ENCODE measurements around the gene PDXDC1.
"Not testable (repeated sequence)": the region's sequence is repeated elsewhere in the genome, so short reads cannot be mapped to it uniquely, and the experiment has no call there.

PDXDC1 gene

DNA sequence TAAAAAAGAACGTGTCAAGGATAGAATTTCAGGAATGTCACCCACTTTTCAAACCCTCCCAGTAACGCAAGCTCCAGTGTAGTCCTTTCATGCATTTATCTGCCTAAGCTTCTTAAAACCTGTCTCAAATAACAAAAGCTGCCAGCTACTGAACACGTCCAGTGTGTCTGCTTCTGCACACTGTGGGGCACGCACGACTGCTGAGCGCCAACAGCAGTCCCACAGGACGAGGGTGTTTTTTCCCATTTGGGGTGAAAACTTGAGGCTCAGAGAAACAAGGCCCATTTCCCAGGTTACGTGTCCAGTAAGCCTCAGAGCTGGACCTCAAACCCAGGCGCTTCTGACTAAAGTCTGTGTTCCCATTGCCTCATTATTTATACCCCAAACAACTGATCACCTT lies 63.9 kb downstream of the PDXDC1 start:
- no peak for DNase-seq (ENCODE audit: low read depth)

DNA sequence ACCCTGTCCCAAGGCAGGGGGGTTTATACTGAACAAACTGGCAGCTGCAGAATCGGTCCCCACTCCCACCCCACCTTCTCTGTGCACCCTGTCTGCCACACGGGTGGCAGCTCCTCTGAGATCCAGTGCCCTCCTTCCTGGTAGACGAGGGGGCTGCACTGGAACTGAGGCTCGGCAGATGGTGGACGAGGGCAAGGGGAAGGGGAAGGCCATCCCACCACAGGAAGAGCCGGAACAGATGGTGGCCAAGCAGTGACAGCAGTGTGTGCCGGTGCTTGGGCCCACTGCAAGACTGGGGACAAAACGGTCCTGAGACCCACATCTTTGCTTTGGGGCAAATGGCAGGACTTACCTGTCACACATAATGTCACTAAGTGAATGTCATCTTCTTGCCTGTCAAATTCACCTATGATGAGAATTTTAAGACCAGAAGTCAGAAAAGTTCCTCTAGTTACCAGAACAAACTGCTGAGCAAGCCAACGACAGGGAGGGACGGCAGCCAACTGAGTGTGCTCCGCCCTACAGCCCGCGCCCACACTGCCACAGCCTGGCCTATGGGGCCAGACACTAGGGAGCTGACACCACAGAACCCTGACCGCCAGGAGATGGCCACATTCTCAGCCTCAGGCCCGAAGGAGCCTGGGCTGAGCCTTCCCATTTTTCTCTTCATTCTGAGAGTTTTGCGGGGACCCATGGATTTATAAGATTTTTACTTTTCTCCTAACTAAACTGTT lies 66.6 kb downstream of the PDXDC1 start:
- DNase-seq (ENCODE audit: low read depth): peak; percentile 63

DNA sequence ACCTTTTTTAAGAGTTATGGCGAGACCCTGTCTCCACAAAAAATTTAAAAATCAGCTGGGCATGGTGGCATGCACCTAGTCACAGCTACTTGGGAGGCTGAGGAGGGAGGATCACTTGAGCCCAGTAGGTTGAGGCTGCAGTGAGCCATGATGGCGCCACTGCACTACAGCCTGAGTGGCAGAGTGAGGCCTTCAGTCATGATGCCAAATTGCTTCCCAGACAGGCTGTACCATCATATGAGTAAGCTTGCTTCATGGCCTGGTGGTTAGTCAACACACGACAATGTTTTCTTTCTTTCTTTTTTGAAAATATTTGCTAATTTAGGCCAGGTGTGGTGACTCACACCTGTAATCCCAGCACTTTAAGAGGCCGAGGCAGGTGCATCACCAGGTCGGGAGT lies 68.5 kb downstream of the PDXDC1 start:
- DNase-seq (ENCODE audit: low read depth): no peak

DNA sequence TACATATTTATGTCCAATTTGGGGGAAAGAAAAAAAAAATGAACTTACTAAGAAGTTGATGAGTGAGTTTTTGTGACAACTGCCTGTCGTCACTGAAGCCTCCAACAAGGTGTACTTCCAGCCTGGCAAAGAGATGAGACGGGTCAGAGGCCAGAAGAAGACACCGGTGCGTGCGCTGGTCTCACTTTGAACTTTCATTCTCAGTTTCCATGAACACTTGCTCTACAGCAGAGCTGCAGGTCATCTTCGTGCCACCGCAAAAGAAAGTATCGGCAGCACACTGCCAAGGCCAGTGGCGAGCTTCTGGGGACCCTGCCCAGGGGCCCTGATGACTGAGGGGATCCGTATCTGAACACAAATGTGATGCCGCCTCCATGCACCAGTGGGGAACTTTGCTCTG lies 69.5 kb downstream of the PDXDC1 start:
- DNase-seq (ENCODE audit: low read depth): no peak

DNA sequence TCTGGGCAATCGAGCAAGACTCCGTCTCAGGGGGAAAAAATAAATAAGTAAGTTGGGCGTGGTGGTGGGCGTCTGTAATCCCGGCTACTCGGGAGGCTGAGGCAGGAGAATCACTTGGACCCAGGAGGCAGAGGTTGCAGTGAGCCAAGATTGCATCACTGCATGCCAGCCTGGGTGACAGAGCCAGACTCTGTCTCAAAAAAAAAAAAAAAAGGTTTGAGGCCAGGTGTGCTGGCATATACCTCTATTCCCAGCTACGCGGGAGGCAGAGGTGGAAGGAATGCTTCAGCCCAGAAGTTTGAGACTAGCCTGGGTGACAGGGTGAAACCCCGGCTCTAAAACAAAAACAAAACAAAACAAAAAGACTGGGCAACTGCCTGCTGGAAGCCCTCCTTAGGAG lies 70.4 kb downstream of the PDXDC1 start:
- DNase-seq (ENCODE audit: low read depth): not testable (repeated sequence)

DNA sequence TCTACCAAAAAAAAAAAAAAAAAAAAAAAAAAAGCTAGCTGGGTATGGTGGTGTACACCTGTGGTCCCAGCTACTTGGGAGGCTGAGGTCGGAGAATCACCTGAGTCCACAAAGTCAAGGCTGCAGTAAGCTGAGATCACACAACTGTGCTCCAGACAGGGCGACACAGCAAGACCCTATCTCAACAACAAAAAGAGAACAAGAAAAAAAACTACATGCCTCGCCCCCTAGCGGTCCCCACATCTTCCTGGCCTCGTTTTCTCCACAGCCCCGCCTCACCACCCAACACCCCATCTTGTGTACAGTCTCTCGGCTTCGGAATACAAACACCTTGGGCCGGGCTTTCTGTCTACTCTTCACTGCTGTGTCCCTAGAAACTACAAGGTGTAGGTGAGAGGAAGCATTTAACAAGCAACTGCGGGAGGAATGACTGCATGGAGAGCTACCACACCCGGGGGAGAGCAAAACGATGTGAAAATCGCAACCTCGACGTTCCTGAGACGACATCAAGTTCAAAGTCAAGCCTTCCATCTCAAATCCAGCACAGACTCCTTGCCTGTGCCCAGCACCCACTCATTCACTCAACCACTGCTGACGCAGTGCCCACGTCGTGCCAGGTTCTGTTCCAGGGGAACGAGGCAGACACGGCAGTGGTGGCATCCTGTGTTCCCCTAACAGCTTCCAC lies 72.0 kb downstream of the PDXDC1 start:
- no peak for DNase-seq (ENCODE audit: low read depth)

DNA sequence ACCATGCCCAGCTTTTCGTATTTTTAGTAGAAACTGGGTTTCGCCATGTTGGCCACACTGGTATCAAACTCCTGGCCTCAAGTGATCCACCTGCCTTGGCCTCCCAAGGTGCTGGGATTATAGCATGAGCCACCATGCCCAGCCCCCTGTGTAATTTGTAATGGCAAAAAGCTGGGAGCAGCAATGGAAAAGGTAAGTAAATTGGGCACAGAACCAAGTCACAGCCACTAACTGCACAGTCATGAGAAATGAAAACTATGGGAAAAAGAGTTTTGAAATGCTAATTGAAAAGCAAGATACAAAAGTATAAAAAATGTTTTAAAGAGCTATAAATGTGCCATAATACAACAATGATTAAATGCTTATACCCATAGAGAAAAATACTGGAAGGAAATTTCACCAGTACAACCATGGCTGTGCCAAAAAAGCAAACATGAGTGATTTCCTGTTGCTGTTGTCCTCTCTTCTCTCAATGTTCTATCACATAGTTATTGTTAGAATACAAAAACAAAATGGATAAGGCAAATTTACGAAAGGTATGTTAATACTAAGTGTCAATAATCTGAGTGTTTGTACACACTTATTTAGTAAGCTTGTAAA lies 74.9 kb downstream of the PDXDC1 start:
- no peak for DNase-seq (ENCODE audit: low read depth)

DNA sequence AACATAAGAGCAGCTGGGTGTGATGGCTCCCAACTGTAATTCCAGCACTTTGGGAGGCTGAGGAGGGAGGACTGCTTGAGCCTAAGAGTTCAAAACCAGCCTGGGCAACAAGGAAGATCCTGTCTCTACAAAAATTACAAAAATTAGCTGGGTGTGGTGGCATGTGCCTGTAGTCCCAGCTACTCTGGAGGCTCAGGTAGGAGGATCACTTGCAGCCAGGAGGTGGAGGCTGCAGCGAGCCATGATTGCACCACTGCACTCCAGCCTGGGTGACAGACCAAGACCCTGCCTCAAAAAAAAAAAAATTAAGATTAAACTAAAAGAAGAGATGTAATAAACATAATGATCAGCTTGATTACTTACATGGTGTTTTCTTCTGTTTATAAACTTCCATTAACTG lies 75.6 kb downstream of the PDXDC1 start:
- not testable (repeated sequence) for DNase-seq (ENCODE audit: low read depth)

DNA sequence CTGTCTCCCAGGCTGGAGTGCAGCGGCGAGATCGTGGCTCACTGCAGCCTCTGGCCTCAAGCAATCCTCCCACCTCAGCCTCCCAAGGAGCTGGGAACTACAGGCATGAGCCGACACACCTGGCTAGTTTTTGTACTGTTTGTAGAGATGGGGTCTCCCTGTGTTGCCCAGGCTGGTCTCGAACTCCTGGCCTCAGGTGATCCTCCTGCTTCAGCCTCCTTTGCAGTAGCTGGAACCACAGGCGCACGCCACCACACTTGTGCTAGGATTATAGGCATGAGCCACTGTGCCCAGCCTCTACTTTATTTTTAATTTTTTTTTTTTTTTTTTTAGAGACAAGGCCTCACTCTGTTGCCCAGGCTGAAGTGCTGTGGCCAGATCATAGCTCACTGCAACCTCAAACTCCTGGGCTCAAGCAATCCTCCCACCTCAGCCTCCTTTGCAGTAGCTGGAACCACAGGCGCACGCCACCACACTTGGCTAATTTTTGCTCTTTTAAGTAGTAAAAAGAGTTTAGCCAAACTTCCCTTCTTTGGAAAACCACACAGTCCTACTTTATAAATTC lies 76.6 kb downstream of the PDXDC1 start:
- no peak for DNase-seq (ENCODE audit: low read depth)

DNA sequence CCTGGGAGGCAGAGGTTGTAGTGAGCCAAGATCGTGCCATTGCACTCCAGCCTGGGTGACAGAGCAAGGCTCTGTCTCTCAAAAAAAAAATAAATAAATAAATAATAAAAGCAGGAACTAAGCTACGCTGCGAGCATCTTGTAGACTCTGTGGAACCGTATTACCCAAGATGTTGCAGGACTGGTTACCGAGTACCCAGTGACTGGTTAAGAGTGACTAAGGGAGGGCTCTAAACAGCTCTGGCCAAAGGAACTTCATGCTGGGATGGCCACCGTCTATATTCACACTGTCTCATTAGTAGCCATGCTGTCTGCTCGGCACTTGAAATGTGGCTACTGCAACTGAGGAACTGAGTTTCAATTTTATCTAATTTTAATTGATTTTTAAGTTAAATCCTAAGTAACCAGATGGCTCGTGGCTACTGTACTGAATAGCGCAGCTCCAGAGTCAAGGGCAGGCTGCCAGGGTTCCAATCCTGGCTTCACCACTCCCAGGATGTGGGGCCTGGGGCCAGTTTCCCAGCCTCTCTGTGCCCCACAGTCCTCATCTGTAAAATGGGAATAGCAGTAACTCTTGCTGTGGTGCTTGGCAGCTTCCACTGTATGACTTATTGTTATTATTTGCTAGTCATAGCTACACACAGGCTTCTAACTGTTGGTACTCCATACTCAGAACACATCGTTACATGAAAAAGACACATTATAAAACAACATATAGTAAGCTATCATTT lies 78.1 kb downstream of the PDXDC1 start:
- DNase-seq (ENCODE audit: low read depth): no peak

DNA sequence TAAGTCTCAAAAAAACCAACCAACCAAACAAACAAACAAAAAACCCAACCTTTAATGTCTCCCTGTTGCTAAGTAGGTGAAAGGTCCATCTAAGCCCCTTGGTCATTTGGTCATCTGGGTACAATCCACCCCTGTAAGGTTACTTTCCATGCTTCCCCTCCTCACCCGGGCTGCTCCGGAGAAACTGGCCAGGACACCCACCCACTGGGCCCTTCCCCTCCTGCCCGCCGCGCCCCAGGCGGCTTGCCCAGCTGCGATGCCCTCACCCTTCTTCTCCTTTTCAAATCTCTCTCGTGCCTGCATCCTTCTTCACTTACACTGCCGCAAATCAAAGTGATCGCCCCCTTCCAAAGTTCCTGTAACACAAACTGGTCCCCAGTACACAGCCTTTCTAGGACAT lies 79.1 kb downstream of the PDXDC1 start:
- DNase-seq (ENCODE audit: low read depth): no peak

DNA sequence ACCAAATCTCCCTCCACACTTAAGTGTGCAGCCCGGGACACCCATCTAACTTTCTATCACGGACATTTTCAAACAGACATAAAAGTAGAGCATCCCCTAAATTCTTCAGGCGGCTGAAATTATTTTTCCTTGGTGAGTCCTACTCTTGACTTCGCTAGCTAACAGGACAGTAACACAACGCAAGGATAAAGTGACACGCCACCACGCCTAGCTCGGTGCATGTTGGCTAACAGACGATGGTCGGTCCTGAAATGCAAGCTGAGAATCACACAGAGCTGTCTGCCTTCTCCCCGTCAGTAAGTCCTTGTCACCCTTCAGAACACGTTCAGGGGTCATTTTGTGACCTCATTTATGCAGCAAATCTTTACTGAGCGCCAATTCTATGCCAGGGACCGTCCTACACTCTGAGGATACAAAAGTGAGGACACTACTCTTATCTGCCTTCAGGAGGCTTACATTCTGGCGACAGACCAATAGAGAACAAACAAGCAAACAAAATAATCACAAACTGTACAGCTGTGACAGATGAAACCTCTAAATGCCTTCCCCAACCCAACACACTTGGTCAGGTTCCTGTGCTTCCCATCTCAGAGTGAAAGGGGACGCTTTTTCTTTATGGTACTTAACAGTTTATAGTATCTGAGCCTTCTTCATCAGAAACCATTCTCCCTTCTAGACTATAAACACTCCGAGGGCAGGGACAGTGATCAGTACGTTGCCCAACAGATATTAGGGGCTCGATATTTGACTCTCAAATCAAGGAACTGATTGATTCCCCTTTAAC lies 79.7 kb downstream of the PDXDC1 start:
- DNase-seq (ENCODE audit: low read depth): no peak

DNA sequence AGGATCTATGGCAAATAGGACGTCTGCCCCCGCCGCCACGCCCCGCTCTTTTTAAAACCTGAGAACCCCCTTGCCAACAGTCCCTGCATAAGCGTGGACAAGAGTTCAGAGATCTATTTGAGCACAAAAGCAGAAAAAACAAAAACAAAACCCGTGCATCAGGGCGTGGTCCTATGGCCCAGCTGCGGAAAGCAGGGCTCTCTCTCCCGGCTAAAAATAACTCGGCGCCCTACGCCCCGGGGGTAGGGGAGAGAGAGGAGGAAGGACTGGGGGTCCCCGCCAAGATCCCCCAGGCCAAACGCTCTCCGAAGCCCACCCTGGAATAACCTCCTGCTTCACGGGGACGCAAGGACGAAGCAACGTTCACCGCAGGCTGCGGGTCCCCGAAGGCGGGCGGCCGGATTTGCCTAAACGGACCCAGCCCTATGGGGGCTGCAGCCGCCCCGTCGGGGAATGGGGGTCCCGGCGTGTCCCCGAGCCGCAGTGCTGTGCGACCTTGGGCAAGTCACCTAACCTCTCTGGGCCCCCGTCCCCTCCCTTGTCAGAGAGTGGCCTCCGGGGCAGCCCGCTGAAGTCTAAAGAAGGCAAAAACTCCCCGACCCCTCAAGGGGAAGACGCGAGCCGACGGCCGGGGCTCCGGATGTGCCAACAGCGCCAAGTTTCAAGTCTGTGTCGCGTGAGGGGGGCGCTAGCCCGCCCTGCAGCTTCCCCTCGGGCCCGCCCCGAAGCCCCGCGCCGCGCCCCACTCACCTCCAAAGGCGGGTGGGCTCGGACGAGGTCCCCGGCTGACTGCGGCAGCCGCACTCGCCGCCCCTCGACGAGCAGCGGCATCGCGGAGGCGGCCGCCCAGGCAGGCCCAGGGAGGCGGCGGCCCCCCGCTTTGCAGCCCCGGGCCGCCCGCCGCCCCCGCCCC lies 80.6 kb downstream of the PDXDC1 start:
- DNase-seq (ENCODE audit: low read depth): no peak

DNA sequence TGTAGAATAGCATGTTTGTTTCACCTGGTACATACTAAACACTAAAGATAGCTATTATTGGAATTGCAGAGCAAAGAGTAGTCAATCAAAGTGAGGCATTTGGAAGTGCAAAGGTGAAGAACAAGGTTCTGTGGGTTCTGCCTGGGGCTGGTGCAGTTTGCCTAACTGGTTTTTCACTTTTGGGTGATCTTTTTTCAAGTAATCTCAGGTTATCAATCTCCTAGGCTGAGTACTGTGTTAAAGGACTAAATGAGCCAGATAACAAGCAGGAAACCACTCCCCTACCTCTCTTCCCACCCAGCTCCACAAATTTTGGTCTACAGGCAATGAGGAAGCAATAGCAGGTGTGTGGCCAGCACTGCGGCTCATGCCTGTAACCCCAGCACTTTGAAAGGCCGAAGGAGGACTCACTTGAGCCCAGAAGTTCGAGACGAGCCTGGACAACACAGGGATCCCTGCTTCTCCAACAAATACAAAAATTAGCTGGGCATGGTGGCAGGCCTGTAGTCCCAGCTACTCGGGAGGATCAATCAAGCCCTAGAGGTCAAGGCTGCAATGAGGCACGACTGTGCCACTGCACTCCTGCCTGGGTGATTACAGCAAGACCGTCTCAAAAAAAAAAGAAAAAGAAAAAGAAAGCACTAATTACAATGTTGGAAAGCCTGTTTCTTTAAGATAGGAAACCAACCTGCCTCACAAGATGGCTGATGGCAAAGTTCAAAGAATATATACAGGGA lies 83.0 kb downstream of the PDXDC1 start:
- no peak for DNase-seq (ENCODE audit: low read depth)

DNA sequence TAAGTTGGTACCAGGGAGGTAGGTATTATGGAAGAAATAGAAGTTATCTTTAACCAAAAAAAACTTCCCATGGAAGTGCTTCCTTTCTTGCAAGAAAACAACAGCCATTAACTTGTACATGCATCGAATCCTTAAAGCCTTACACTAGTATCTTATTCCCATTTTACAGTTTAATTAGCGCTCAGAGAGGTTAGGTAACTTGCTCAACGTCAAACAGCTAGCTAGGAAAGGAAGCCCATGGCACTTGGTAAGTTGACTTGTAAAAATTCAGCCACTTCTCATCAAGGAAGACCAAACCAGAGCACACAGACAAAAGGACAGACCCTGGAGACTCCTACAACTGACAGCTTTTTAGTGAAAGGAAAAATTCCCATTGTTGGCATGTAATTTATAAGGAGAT lies 84.5 kb downstream of the PDXDC1 start:
- DNase-seq (ENCODE audit: low read depth): no peak

DNA sequence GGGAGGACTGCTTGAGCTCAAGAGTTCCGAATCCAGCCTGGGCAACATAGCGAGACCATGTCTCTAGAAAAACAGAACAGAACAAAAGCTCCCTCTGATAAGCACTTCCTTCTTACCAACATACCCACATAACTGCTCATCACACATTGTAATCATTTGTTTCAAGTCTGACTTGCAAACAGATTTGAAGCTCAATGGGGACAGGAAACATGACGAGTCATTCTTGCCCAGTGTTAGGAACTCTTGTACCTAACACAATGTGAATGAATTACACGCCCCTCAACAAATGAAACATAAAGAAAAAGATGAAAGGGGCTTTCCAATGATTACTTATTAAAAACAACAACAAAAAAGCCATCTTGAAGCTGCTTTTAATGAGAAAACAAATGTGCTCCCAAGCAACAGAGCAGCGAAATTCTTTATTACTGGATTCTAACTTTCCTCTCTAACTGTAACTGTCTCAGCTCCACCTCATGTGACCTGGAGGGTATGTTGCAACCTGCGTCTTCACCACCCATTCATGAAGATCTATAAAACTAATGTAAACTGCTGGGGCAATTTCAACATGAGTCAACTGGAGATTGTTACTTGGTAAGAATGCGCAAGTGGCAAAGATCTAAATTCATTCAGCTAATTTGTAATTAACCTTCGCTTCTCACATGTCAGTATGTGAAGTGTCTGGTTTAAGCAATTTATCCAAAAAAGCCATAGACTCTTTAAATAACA lies 87.4 kb downstream of the PDXDC1 start:
- not testable (repeated sequence) for DNase-seq (ENCODE audit: low read depth)

DNA sequence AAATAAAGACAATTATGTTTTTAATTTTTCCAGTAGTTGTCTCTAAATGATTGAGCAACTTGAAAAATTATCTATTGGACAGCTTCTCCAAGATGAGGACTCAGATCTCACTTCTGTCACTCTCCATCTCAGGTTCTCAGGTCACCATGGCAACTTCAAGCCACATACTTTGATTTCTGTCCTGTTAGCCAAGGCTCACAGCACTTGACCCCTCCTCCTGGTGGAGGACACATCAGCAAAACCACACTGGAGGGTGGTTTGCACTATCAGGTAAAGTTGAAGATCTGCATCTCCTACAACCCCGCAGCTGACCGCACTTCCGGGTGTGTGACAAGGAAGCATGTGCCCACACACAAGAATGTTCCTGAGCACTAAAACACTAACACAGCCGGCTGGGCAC lies 91.1 kb downstream of the PDXDC1 start:
- not testable (repeated sequence) for DNase-seq (ENCODE audit: low read depth)

DNA sequence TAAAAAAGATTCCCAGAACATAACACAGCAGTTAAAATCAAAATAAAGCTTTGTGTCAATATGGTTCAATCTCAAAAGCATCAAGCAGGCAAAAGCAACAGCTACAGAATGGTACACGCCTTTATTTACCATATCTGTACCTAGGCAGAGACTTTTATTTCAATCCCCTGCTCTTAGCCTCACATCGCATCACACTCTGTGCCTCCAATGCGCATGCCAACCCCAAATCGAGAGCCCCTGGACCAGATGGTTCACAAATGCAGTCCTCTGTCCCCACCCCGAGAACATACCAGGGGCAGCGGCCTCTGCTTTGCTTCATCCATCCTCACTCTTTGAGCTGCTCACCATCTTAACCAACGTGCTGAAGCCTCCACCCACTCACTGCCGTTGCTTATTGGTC lies 91.9 kb downstream of the PDXDC1 start:
- not testable (repeated sequence) for DNase-seq (ENCODE audit: low read depth)

DNA sequence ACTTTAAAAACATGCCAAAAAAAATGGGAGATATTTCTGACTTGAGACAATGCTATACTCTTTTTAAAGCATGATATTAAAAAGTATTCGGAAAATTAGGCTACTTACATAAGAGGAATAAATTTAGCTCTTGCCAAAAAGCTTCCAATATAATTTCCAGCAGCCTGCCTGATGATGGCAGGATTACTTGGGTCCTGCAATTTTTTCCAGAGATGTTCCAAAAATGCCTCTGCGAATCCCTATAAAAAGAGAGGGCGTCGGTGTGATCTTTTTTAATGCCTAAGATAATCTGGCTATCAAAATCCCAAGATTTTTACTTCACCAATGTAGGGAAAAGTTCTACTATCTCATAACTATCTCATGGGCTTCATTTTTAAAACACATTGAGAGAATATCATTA lies 96.2 kb downstream of the PDXDC1 start:
- not testable (repeated sequence) for DNase-seq (ENCODE audit: low read depth)

All from GM04504 (cell line).